Hepatocyte (in vitro differentiated cells): ENCODE data around the gene INTS12. TPM values are rescaled to one million over a fixed set of nuclear protein-coding genes. Genes with fewer than 3 reads are reported as not detected.
"Not testable (repeated sequence)": the region's sequence is repeated elsewhere in the genome, so short reads cannot be mapped to it uniquely, and the experiment has no call there.

Source experiments
- DNase-seq: peaks from one replicate; pipeline ENCODE4 v3.0.0-alpha.2; 2016; ENCODE audit warnings: low spot score
- H2AFZ ChIP-seq: fragments of 200-600 bp; sonication (generic); 2 replicates; pipeline ENCODE4 v1.6.0; 2016; ENCODE audit warnings: antibody characterized with exemption, mild to moderate bottlenecking
- H3K27ac ChIP-seq: fragments of 200-600 bp; sonication (generic); 2 replicates; pipeline ENCODE4 v1.5.1; 2016; ENCODE audit warnings: mild to moderate bottlenecking
- H3K27me3 ChIP-seq: fragments of 200-600 bp; sonication (generic); 2 replicates; pipeline ENCODE4 v1.6.1; 2016
- H3K36me3 ChIP-seq: fragments of 200-600 bp; sonication (generic); replicated peaks from 2 replicates; pipeline ENCODE4 v1.5.1; 2016; ENCODE audit warnings: low read depth; ENCODE audit not compliant: insufficient read depth
- H3K4me1 ChIP-seq: fragments of 200-600 bp; sonication (generic); 2 replicates; pipeline ENCODE4 v1.5.1; 2016; ENCODE audit warnings: mild to moderate bottlenecking, moderate library complexity; ENCODE audit not compliant: insufficient read depth
- H3K4me2 ChIP-seq: fragments of 200-600 bp; sonication (generic); 2 replicates; pipeline ENCODE4 v1.6.0; 2016
- H3K4me3 ChIP-seq: fragments of 200-600 bp; sonication (generic); 2 replicates; pipeline ENCODE4 v1.5.1; 2016; ENCODE audit warnings: mild to moderate bottlenecking
- H3K79me2 ChIP-seq: fragments of 200-600 bp; sonication (generic); 2 replicates; pipeline ENCODE4 v1.6.0; 2017; ENCODE audit warnings: mild to moderate bottlenecking
- H3K9me2 ChIP-seq: fragments of 200-600 bp; sonication (generic); replicated peaks from 2 replicates; pipeline ENCODE4 v1.6.0; 2017; ENCODE audit warnings: mild to moderate bottlenecking; ENCODE audit not compliant: insufficient read depth
- H3K9me3 ChIP-seq: fragments of 200-600 bp; sonication (generic); 2 replicates; pipeline ENCODE4 v1.5.1; 2016; ENCODE audit warnings: low read depth, mild to moderate bottlenecking
- H4K20me1 ChIP-seq: fragments of 200-600 bp; sonication (generic); 2 replicates; pipeline ENCODE4 v1.6.0; 2016; ENCODE audit warnings: mild to moderate bottlenecking; ENCODE audit not compliant: insufficient read depth, poor library complexity, severe bottlenecking
- CTCF ChIP-seq: fragments of 200-600 bp; sonication (generic); IDR thresholded peaks from 2 replicates; pipeline ENCODE4 v1.5.1; 2016; ENCODE audit warnings: antibody characterized with exemption, mild to moderate bottlenecking; ENCODE audit not compliant: poor library complexity
- EZH2 ChIP-seq: fragments of 200-600 bp; sonication (generic); IDR thresholded peaks from 2 replicates; pipeline ENCODE4 v1.6.1; 2016; ENCODE audit warnings: antibody characterized with exemption, mild to moderate bottlenecking, borderline replicate concordance
- EZH2phosphoT487 ChIP-seq: fragments of 200-600 bp; sonication (generic); IDR thresholded peaks from one replicate; pipeline ENCODE4 v1.6.1; 2018; ENCODE audit warnings: antibody characterized with exemption, mild to moderate bottlenecking, low read depth, moderate library complexity; ENCODE audit not compliant: unreplicated experiment, severe bottlenecking
- WGBS: methylation state at CpG from one replicate; pipeline ENCODE4 v1.1.6; 2016; ENCODE audit warnings: low lambda C conversion rate; ENCODE audit errors: missing lambda C conversion rate; 5-methylcytosine and 5-hydroxymethylcytosine counted together
- polyA plus RNA-seq: library from polyadenylated mRNA; unstranded; fragments of >200 nt; fragmentation: Nextera tagmentation; extraction: Ambion mirVana; gene quantifications from 2 replicates; pipeline ENCODE4 v1.2.1, GENCODE V29; 2016
- total RNA-seq: library from RNA; depleted of rRNA; stranded (reverse); fragments of >200 nt; gene quantifications from 2 replicates; pipeline ENCODE4 v1.2.3, GENCODE V29; 2014

INTS12 gene
- total and polyA plus RNA-seq, 2 experiments from 2014 or later: 17.3 to 20.8 TPM

- no peaks in the 10 kb centered on the region for H3K27me3 ChIP-seq
- TF ChIP-seq CTCF: no peak
- TF ChIP-seq EZH2phosphoT487: no peak
- TF ChIP-seq EZH2: no peak
- H3K4me1 ChIP-seq: no peaks in the 10 kb centered on the region
- H3K36me3 ChIP-seq: no peaks in the 10 kb centered on the region
- no peak overlapping the region for H3K27ac ChIP-seq
- no peaks in the 10 kb centered on the region for H3K9me3 ChIP-seq
- no peaks in the 10 kb centered on the region for H3K9me2 ChIP-seq
- no peak overlapping the region for H2AFZ ChIP-seq
- WGBS: 51% methylated on average over 2 of the region's 2 CpGs
- no peak overlapping the region for H3K4me2 ChIP-seq
- H3K4me3 ChIP-seq: no peak overlapping the region
- no peak for DNase-seq
- no peaks in the 10 kb centered on the region for H4K20me1 ChIP-seq
- no peaks in the 10 kb centered on the region for H3K79me2 ChIP-seq
Observed at GRCh38 chr4:105751718-105752299, 43.3 kb upstream of the INTS12 start.

GRCh38 chr4:105748222-105748621 lies 39.7 kb upstream of the INTS12 start:
- no peak for DNase-seq
- no peak overlapping the region for H3K27ac ChIP-seq
- no peaks in the 10 kb centered on the region for H3K4me1 ChIP-seq
- H3K4me2 ChIP-seq: no peak overlapping the region
- over 99% methylated on average over 3 of the region's 3 CpGs for WGBS
- H3K4me3 ChIP-seq: no peak overlapping the region
- no peaks in the 10 kb centered on the region for H3K79me2 ChIP-seq
- H2AFZ ChIP-seq: no peak overlapping the region
- H3K36me3 ChIP-seq: no peaks in the 10 kb centered on the region
- H3K27me3 ChIP-seq: no peaks in the 10 kb centered on the region
- no peak for TF ChIP-seq EZH2phosphoT487
- TF ChIP-seq EZH2: no peak
- no peak for TF ChIP-seq CTCF
- H3K9me3 ChIP-seq: no peaks in the 10 kb centered on the region
- H3K9me2 ChIP-seq: no peaks in the 10 kb centered on the region
- H4K20me1 ChIP-seq: no peaks in the 10 kb centered on the region

GRCh38 chr4:105741548-105741947 lies 33.1 kb upstream of the INTS12 start:
- 85% methylated on average over 2 of the region's 2 CpGs for WGBS
- H3K36me3 ChIP-seq: no peaks in the 10 kb centered on the region

GRCh38 chr4:105735217-105735616 lies 26.7 kb upstream of the INTS12 start:
- not testable (repeated sequence) for H3K36me3 ChIP-seq

More at GRCh38 chr4:105741548-105741947, 33.1 kb upstream of the INTS12 start:
- peaks cover 7% of the 10 kb centered on the region for H3K9me3 ChIP-seq
- no peak overlapping the region for H3K4me2 ChIP-seq
- H3K27ac ChIP-seq: no peak overlapping the region
- DNase-seq: no peak
- no peak overlapping the region for H2AFZ ChIP-seq
- no peak overlapping the region for H3K4me3 ChIP-seq
- H3K9me2 ChIP-seq: no peaks in the 10 kb centered on the region
- no peaks in the 10 kb centered on the region for H4K20me1 ChIP-seq
- H3K4me1 ChIP-seq: no peaks in the 10 kb centered on the region
- H3K79me2 ChIP-seq: no peaks in the 10 kb centered on the region
- TF ChIP-seq CTCF (no peak), EZH2phosphoT487 (no peak), EZH2 (no peak)
- no peaks in the 10 kb centered on the region for H3K27me3 ChIP-seq

DNA sequence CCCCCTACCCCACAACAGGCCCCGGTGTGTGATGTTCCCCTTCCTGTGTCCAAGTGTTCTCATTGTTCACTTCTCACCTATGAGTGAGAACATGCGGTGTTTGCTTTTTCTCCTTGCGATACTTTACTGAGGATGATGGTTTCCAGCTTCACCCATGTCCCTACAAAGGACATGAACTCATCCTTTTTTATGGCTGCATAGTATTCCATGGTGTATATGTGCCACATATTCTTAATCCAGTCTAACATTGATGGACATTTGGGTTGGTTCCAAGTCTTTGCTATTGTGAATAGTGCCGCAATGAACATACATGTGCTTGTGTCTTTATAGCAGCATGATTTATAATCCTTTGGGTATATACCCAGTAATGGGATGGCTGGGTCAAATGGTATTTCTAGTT lies 21.4 kb upstream of the INTS12 start:
- not testable (repeated sequence) for H3K27ac ChIP-seq, H3K9me2 ChIP-seq, H2AFZ ChIP-seq, H3K4me1 ChIP-seq, H3K27me3 ChIP-seq, H3K9me3 ChIP-seq, H3K79me2 ChIP-seq, H3K36me3 ChIP-seq, H3K4me3 ChIP-seq, DNase-seq, H3K4me2 ChIP-seq, H4K20me1 ChIP-seq
- 97% methylated on average over 4 of the region's 4 CpGs for WGBS

More at GRCh38 chr4:105735217-105735616, 26.7 kb upstream of the INTS12 start:
- H3K4me3 ChIP-seq, H3K4me1 ChIP-seq, H3K27me3 ChIP-seq, H3K27ac ChIP-seq, H3K4me2 ChIP-seq, H3K9me2 ChIP-seq, H3K9me3 ChIP-seq, H3K79me2 ChIP-seq, H4K20me1 ChIP-seq, DNase-seq, H2AFZ ChIP-seq: not testable (repeated sequence)
- 98% methylated on average over 10 of the region's 10 CpGs for WGBS
